Mucosa of descending colon (tissue), 3 donors: Measurements from ENCODE around the gene BUD23. TPM values are rescaled to one million over a fixed set of nuclear protein-coding genes. Genes with fewer than 3 reads are reported as not detected.
"Not testable (repeated sequence)": the region's sequence is repeated elsewhere in the genome, so short reads cannot be mapped to it uniquely, and the experiment has no call there.

ENCODE experiments used
- ATAC-seq: fragments of 200-7000 bp; cut with Tn5 transposase; one replicate; pipeline ENCODE4 v1.9.1; 2020; ENCODE audit warnings: mild to moderate bottlenecking, moderate library complexity
- DNase-seq, 3 donors: peaks; one replicate each; pipeline ENCODE4 v3.0.0-alpha.2; 2020
- H3K36me3 ChIP-seq: fragments of 200-600 bp; one replicate; pipeline ENCODE4 v1.8.0; 2021; ENCODE audit warnings: low read depth, mild to moderate bottlenecking
- H3K4me1 ChIP-seq: fragments of 200-600 bp; one replicate; pipeline ENCODE4 v1.8.0; 2021; ENCODE audit warnings: low read depth, mild to moderate bottlenecking
- H3K4me3 ChIP-seq: fragments of 200-600 bp; one replicate; pipeline ENCODE4 v1.8.0; 2021; ENCODE audit warnings: mild to moderate bottlenecking
- H3K9me3 ChIP-seq: fragments of 200-600 bp; one replicate; pipeline ENCODE4 v1.8.0; 2021; ENCODE audit warnings: mild to moderate bottlenecking
- intact Hi-C, 2 donors: fragments of 100-400 bp; cut with DNase I in 1 of 2; cut with micrococcal nuclease in 1 of 2; formaldehyde crosslinking; loops; one replicate each; pipeline versions ENCODE4 v1.11.0 to v1.11.1; 2022; cut with DNase I, micrococcal nuclease
- total RNA-seq, 3 donors: library from RNA; stranded (reverse); fragmentation: NEBNext Ultra II Directional in 2 of 3; extraction: Animal tissue kit (Norgen Biotek cat#: 25700) in 2 of 3; gene quantifications; one replicate each; pipeline versions ENCODE4 v1.2.1 to v1.2.4, GENCODE V29; 2021 to 2023
- TF ChIP-seq, protein P1 (sequence below): fragments of 200-600 bp; IDR thresholded peaks from one replicate; pipeline ENCODE4 v1.8.0; 2022; ENCODE audit warnings: antibody characterized with exemption, mild to moderate bottlenecking
- donor health status: DM: no; HTN: no; CAD: no; lungs with moderate emphysema.
- donor health status: DM: no; HTN: no; CAD: no.
- donor health status: DM: no; HTN: yes; CAD: no.

The BUD23 gene
- total RNA-seq, 3 donors from 2014 or later = 38.4 to 61.2 (median 43.0) TPM

DNA sequence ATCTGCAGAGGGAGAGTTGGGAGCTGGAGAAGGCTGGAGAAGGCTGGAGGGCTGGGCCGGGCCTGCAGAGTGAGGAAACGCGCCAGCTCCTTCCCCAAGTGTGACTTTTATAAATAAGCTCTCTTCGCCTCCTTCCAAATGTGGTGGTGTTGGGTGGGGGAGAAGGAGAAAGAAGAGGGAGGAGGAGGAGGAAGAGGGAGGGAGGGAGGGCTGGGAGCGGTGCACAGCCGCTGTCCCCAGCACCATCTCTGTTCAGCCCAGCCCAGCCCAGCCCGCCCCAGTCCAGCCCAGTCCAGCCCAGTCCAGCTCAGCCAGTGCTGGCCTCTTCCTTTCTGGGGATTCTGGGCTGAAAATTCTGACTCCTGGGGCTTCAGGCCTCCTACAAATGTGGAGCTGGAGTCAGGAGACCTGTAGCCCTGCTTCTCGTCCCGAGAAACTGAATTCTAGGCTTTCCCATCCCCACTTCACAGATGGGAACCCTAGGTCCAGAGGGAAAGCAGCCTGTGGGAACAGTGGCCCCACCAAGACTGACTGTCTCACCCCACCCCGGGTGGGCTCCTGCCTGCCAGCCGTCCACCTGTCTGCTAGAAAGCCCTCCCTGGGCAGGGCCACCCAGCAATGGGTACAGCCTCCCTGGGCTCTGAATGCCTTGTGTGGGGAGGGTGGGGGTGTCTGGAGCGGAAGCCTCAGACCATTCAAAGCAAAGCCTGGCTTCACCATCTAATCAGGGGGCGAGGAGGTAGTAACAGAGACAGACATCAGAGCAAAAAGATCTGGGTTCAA is 33.8 kb downstream of the BUD23 start:
- Histone ChIP-seq H3K4me3 (no peak overlapping the region), H3K36me3 (no peaks in the 10 kb centered on the region), H3K9me3 (no peaks in the 10 kb centered on the region), H3K4me1 (peaks cover 12% of the 10 kb centered on the region)
- intact Hi-C loops = no loop called here
- ATAC-seq = no peak
- TF ChIP-seq, protein P1, sequence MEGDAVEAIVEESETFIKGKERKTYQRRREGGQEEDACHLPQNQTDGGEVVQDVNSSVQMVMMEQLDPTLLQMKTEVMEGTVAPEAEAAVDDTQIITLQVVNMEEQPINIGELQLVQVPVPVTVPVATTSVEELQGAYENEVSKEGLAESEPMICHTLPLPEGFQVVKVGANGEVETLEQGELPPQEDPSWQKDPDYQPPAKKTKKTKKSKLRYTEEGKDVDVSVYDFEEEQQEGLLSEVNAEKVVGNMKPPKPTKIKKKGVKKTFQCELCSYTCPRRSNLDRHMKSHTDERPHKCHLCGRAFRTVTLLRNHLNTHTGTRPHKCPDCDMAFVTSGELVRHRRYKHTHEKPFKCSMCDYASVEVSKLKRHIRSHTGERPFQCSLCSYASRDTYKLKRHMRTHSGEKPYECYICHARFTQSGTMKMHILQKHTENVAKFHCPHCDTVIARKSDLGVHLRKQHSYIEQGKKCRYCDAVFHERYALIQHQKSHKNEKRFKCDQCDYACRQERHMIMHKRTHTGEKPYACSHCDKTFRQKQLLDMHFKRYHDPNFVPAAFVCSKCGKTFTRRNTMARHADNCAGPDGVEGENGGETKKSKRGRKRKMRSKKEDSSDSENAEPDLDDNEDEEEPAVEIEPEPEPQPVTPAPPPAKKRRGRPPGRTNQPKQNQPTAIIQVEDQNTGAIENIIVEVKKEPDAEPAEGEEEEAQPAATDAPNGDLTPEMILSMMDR = no peak
- peak in 1 of 3 donors; percentile 28 for DNase-seq

DNA sequence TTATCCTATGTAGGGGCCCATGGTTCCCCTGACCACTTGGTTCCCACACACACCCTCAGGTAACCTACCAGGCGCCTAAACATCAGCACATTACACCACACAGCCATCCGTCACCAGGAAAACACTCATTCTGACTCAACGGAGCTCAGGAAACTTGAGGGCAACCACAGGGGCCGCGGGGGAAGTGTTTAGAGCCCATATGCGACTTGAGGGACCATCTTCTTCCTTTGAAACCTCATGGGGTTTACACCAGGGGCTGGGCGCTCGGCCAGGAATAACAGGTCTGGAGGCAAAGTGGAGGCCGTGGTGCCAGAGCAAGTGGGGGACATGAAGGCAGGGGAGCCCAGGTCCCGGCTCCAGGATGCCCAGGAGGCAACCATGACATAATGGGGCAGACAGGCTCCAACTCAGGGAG is 34.6 kb downstream of the BUD23 start:
- intact Hi-C loops = no loop called here
- peak; percentile 18 for ATAC-seq
- no peaks in the 10 kb centered on the region for H3K36me3 ChIP-seq
- TF ChIP-seq, protein P1 = no peak
- no peaks in the 10 kb centered on the region for H3K9me3 ChIP-seq
- DNase-seq = peak; percentile 55 to 64 (median 55)
- peaks cover 12% of the 10 kb centered on the region for H3K4me1 ChIP-seq
- H3K4me3 ChIP-seq = no peak overlapping the region

GRCh38 chr7:73718438-73718881 is 35.1 kb downstream of the BUD23 start:
- Histone ChIP-seq H3K9me3 (no peaks in the 10 kb centered on the region), H3K4me1 (peaks cover 12% of the 10 kb centered on the region), H3K36me3 (no peaks in the 10 kb centered on the region), H3K4me3 (no peak overlapping the region)
- no peak for ATAC-seq
- TF ChIP-seq, protein P1 = no peak
- intact Hi-C loops = no loop called here
- peak in 1 of 3 donors; percentile 37 for DNase-seq

- H3K36me3 ChIP-seq = no peaks in the 10 kb centered on the region
- H3K4me1 ChIP-seq = peaks cover 12% of the 10 kb centered on the region
- ATAC-seq (peak; percentile 89), DNase-seq (peak; percentile 71 to 82 (median 81))
- TF ChIP-seq, protein P1 = no peak
- no peaks in the 10 kb centered on the region for H3K9me3 ChIP-seq
- intact Hi-C loops = no loop called here
- peak within 1 kb of the TSS; percentile 54 for H3K4me3 ChIP-seq
Measured at GRCh38 chr7:73718905-73719805, 35.8 kb downstream of the BUD23 start, which contains the start of gene STX1A. STX1A (minus strand) TSS chr7:73719669; CDS start chr7:73719631, 38 bp downstream.

DNA sequence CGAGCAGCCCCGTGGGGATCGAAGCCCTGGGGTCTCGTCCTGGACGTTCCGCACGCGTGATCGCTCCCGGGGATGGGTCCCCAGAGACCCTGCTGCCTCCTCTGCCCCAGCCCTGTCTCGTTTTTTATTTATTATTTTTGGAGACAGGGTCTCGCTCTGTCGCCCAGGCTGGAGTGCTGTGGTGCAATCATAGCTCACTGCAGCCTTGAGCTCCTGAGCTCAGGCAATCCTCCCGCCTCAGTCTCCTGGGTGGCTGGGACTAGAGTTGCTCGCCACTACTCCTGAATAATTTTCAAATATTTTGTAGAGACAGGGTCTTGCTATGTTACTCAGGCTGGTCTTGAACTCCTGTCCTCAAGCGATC is 36.4 kb downstream of the BUD23 start:
- TF ChIP-seq, protein P1 = no peak
- H3K4me1 ChIP-seq = peaks cover 12% of the 10 kb centered on the region
- no peak overlapping the region for H3K4me3 ChIP-seq
- ATAC-seq (no peak), DNase-seq (no peak)
- intact Hi-C loops = loop anchor here (5.0 kb wide), 1 partner anchor 112 kb away; no protein-coding TSS in a partner anchor
- no peaks in the 10 kb centered on the region for H3K9me3 ChIP-seq
- H3K36me3 ChIP-seq = no peaks in the 10 kb centered on the region

DNA sequence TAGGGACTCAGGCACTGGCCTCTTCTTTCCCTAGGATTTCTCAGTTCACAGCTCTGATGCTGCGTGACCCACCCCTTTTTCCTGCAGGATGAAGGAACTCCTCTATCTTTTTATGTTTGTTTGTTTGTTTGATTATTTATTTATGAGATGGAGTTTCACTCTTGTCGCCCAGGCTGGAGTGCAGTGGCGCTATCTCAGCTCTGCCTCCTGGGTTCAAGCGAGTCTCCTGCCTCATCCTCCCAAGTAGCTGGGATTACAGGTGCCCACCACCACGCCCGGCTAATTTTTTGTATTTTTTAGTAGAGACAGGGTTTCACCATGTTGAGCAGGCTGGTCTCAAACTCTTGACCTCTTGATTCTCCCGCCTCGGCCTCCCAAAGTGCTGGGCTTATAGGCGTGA is 37.0 kb downstream of the BUD23 start:
- DNase-seq, H3K9me3 ChIP-seq, H3K36me3 ChIP-seq, ATAC-seq, H3K4me3 ChIP-seq: not testable (repeated sequence)
- peaks cover 12% of the 10 kb centered on the region for H3K4me1 ChIP-seq
- intact Hi-C loops = loop anchor here (5.0 kb wide), 1 partner anchor 113 kb away; no protein-coding TSS in a partner anchor
